HL-60 (cell line): ENCODE measurements around the gene SIPA1L3.

Experiments used
- DNase-seq, 2 experiments: peaks; one replicate each; pipeline ENCODE4 v3.0.0-alpha.2; 2010 to 2020; ENCODE audit warnings: low read depth in 1 of 2, low spot score in 1 of 2
- H3K27ac ChIP-seq: fragments of 250-450 bp; sonication (Bioruptor Pico); replicated peaks from 2 replicates; pipeline ENCODE4 v1.5.1; 2020; ENCODE audit warnings: mild to moderate bottlenecking, moderate library complexity
- H3K27me3 ChIP-seq: fragments of 250-450 bp; sonication (Bioruptor Pico); 2 replicates; pipeline ENCODE4 v1.5.1; 2021; ENCODE audit warnings: mild to moderate bottlenecking, moderate library complexity; ENCODE audit not compliant: insufficient read depth, poor library complexity, severe bottlenecking
- H3K4me3 ChIP-seq: replicated peaks from 2 replicates; pipeline ENCODE4 v1.5.1; 2011; ENCODE audit warnings: mild to moderate bottlenecking, control low read depth, low read length; ENCODE audit not compliant: insufficient read depth
- CTCF ChIP-seq: IDR thresholded peaks from one replicate; pipeline ENCODE4 v1.5.1; 2011; ENCODE audit warnings: low read length, control low read depth, inconsistent platforms; ENCODE audit not compliant: insufficient read depth
- GABPA ChIP-seq: IDR thresholded peaks from 2 replicates; pipeline ENCODE4 v1.6.1; 2012; ENCODE audit warnings: low read depth
- POLR2AphosphoS5 ChIP-seq: IDR thresholded peaks from 2 replicates; pipeline ENCODE4 v1.6.1; 2012; ENCODE audit warnings: low read depth
- REST ChIP-seq: IDR thresholded peaks from 2 replicates; pipeline ENCODE4 v1.6.1; 2012; ENCODE audit warnings: low read depth; ENCODE audit not compliant: insufficient replicate concordance
- SPI1 ChIP-seq: IDR thresholded peaks from 2 replicates; pipeline ENCODE4 v1.6.1; 2012; ENCODE audit warnings: low read depth, mild to moderate bottlenecking, borderline replicate concordance

SIPA1L3 gene

GRCh38 chr19:38164526-38164925 is 257.5 kb downstream of the SIPA1L3 start:
- Histone ChIP-seq H3K27me3 (no peaks in the 10 kb centered on the region), H3K27ac (no peak overlapping the region), H3K4me3 (no peak overlapping the region)
- DNase-seq: no peak
- TF ChIP-seq GABPA: no peak
- TF ChIP-seq SPI1: no peak
- no peak for TF ChIP-seq POLR2AphosphoS5
- no peak for TF ChIP-seq REST
- TF ChIP-seq CTCF: no peak

GRCh38 chr19:38165335-38165734 is 258.3 kb downstream of the SIPA1L3 start:
- H3K4me3 ChIP-seq: no peak overlapping the region
- H3K27ac ChIP-seq: no peak overlapping the region
- H3K27me3 ChIP-seq: no peaks in the 10 kb centered on the region
- DNase-seq: no peak
- TF ChIP-seq REST (no peak), POLR2AphosphoS5 (no peak), GABPA (no peak), SPI1 (no peak), CTCF (no peak)

- Histone ChIP-seq H3K4me3 (no peak overlapping the region), H3K27ac (no peak overlapping the region), H3K27me3 (no peaks in the 10 kb centered on the region)
- DNase-seq: no peak
- no peak for TF ChIP-seq SPI1
- TF ChIP-seq POLR2AphosphoS5: no peak
- TF ChIP-seq GABPA: no peak
- TF ChIP-seq CTCF: no peak
- no peak for TF ChIP-seq REST
These were observed 261.6 kb downstream of the SIPA1L3 start for GRCh38 chr19:38168637-38169036.
